HepG2 (cell line): ENCODE results near the gene BRCA1. TPM values are rescaled to one million over a fixed set of nuclear protein-coding genes. Genes with fewer than 3 reads are reported as not detected.

ENCODE experiments used
- EZH2 ChIP-seq: conservative IDR thresholded peaks from 2 replicates; pipeline ENCODE4 v1.6.1; 2012; ENCODE audit warnings: mild to moderate bottlenecking, low read depth, low read length, moderate library complexity
- HNF4A ChIP-seq: sonication (generic); formaldehyde crosslinking; IDR thresholded peaks from 2 replicates; pipeline ENCODE4 v1.4.0; 2020; ENCODE audit warnings: missing genetic modification reagents
- HNRNPUL1 ChIP-seq: fragments of 200-400 bp; formaldehyde crosslinking; IDR thresholded peaks from 2 replicates; pipeline ENCODE4 v1.6.1; 2017; ENCODE audit warnings: low read depth, mild to moderate bottlenecking, low read length, moderate library complexity
- ISL2 ChIP-seq: sonication (generic); formaldehyde crosslinking; IDR thresholded peaks from 2 replicates; pipeline ENCODE4 v1.5.0; 2020; ENCODE audit warnings: missing genetic modification reagents
- ISX ChIP-seq: sonication (generic); formaldehyde crosslinking; conservative IDR thresholded peaks from 2 replicates; pipeline ENCODE4 v1.5.0; 2020; ENCODE audit warnings: missing genetic modification reagents
- MED13 ChIP-seq: sonication (generic); formaldehyde crosslinking; IDR thresholded peaks from 2 replicates; pipeline ENCODE4 v1.5.0; 2020; ENCODE audit warnings: missing genetic modification reagents
- MEIS2 ChIP-seq: sonication (generic); formaldehyde crosslinking; IDR thresholded peaks from 2 replicates; pipeline ENCODE4 v1.9.0; 2021; ENCODE audit warnings: mild to moderate bottlenecking, missing genetic modification reagents
- MIER2 ChIP-seq: IDR thresholded peaks from 2 replicates; pipeline ENCODE4 v1.6.1; 2016; ENCODE audit warnings: missing biosample characterization, missing genetic modification reagents
- MXI1 ChIP-seq: IDR thresholded peaks from 3 replicates; pipeline ENCODE4 v1.6.1; 2012; ENCODE audit warnings: low read depth, low read length, inconsistent platforms, borderline replicate concordance
- PHF5A ChIP-seq: IDR thresholded peaks from one replicate; pipeline ENCODE4 v1.6.1; 2018; ENCODE audit warnings: low read depth, missing genetic modification reagents; ENCODE audit not compliant: unreplicated experiment
- TBL1XR1 ChIP-seq: fragments of 150-350 bp; IDR thresholded peaks from 2 replicates; pipeline ENCODE4 v1.6.1; 2014; ENCODE audit warnings: borderline replicate concordance, low read length; ENCODE audit not compliant: partially characterized antibody
- TCF12 ChIP-seq, 2 experiments: fragments of 450-650 bp in 1 of 2; sonication (generic) in 1 of 2; formaldehyde crosslinking in 1 of 2; IDR thresholded peaks; 2 replicates each; pipeline versions ENCODE4 v1.6.1 to v1.8.0; 2017 to 2022; ENCODE audit warnings: antibody characterized with exemption in 1 of 2, mild to moderate bottlenecking in 1 of 2, missing genetic modification reagents in 1 of 2, moderate library complexity in 1 of 2
- ZFP37 ChIP-seq: sonication (generic); formaldehyde crosslinking; IDR thresholded peaks from 2 replicates; pipeline ENCODE4 v1.4.0; 2020; ENCODE audit warnings: missing genetic modification reagents, borderline replicate concordance
- ZFY ChIP-seq: sonication (generic); formaldehyde crosslinking; IDR thresholded peaks from 2 replicates; pipeline ENCODE4 v1.4.0; 2020; ENCODE audit warnings: missing genetic modification reagents
- ZNF205 ChIP-seq: IDR thresholded peaks from 2 replicates; pipeline ENCODE4 v1.6.1; 2018; ENCODE audit warnings: missing biosample characterization, missing genetic modification reagents
- ZNF24 ChIP-seq: fragments of 450-650 bp; IDR thresholded peaks from 2 replicates; pipeline ENCODE4 v1.6.1; 2017; ENCODE audit warnings: antibody characterized with exemption, mild to moderate bottlenecking
- ZNF33A ChIP-seq: sonication (generic); formaldehyde crosslinking; IDR thresholded peaks from 2 replicates; pipeline ENCODE4 v1.5.1; 2020; ENCODE audit warnings: missing genetic modification reagents, mild to moderate bottlenecking, moderate library complexity, borderline replicate concordance
- ZNF44 ChIP-seq: sonication (generic); formaldehyde crosslinking; IDR thresholded peaks from 2 replicates; pipeline ENCODE4 v1.5.1; 2020; ENCODE audit warnings: mild to moderate bottlenecking, missing genetic modification reagents
- ZNF441 ChIP-seq: sonication (generic); formaldehyde crosslinking; IDR thresholded peaks from 2 replicates; pipeline ENCODE4 v1.7.0; 2021; ENCODE audit warnings: missing genetic modification reagents, borderline replicate concordance
- ZNF7 ChIP-seq: IDR thresholded peaks from 2 replicates; pipeline ENCODE4 v1.6.1; 2016; ENCODE audit warnings: missing biosample characterization, missing genetic modification reagents
- ZNF761 ChIP-seq: sonication (generic); formaldehyde crosslinking; conservative IDR thresholded peaks from 2 replicates; pipeline ENCODE4 v1.4.0; 2020; ENCODE audit warnings: mild to moderate bottlenecking, missing genetic modification reagents
- ZSCAN12 ChIP-seq: sonication (generic); formaldehyde crosslinking; IDR thresholded peaks from 2 replicates; pipeline ENCODE4 v1.9.0; 2021; ENCODE audit warnings: mild to moderate bottlenecking, missing genetic modification reagents
- ZZZ3 ChIP-seq: sonication (generic); formaldehyde crosslinking; IDR thresholded peaks from 2 replicates; pipeline ENCODE4 v1.4.0; 2020; ENCODE audit warnings: missing genetic modification reagents, mild to moderate bottlenecking, borderline replicate concordance
- polyA plus RNA-seq, 8 experiments: library from polyadenylated mRNA; depleted of rRNA in 3 of 8; stranded (reverse) in 7 of 8; unstranded in 1 of 8; fragments of >200 nt; fragmentation: Illumina TruSeq in 4 of 8; extraction: Trizol in 4 of 8; gene quantifications; 2 replicates each; pipeline versions ENCODE4 v1.2.1 to v1.2.3, GENCODE V29; 2011 to 2016; ENCODE audit warnings: low read depth in 4 of 8, missing spikeins in 1 of 8, mixed read lengths in 1 of 8; ENCODE audit not compliant: insufficient read depth in 1 of 8
- total RNA-seq, 5 experiments: library from RNA; depleted of rRNA; stranded (reverse); fragments of >200 nt; fragmentation: Illumina TruSeq; extraction: Trizol; gene quantifications; 2 replicates each; pipeline ENCODE4 v1.2.3, GENCODE V29; 2016; ENCODE audit warnings: low read depth in 1 of 5
- TF ChIP-seq, protein P1 (sequence below): sonication (generic); formaldehyde crosslinking; IDR thresholded peaks from 2 replicates; pipeline ENCODE4 v1.4.0; 2020; ENCODE audit warnings: missing genetic modification reagents, borderline replicate concordance

Gene BRCA1
- total and polyA plus RNA-seq, 2 of the 13 experiments (the other 11 are each of a cell fraction or from before 2014, with no cell fraction given): 13.3 to 37.5 TPM

DNA sequence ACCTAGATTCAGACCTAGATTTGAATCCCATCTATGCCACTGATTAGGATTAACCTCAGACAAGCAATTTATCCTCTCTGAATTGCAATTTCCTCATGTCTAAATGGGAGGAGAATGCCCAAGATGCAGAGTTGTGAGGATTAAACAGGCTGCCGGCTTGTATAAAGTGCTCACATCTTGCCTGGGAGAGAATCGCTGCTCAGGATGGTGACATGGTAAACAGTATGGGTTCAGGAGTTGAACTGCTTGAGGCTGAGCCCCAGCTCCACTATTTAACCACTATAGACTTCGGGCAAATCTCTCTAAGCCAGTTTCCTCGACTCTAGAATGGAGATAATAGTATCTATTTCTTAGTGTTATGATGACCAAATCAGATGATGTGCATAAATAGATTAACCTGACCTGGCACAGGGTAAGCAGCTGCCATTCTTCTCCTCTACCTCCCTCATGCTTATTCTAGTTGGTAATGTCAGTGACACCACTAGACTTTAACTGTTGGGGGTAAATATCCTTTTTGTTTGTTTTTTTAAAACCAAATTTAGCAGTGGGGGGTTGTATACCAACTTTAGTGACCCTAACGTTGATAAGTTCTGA is 127.7 kb downstream of the BRCA1 start (continued):
- TF ChIP-seq, protein P1, sequence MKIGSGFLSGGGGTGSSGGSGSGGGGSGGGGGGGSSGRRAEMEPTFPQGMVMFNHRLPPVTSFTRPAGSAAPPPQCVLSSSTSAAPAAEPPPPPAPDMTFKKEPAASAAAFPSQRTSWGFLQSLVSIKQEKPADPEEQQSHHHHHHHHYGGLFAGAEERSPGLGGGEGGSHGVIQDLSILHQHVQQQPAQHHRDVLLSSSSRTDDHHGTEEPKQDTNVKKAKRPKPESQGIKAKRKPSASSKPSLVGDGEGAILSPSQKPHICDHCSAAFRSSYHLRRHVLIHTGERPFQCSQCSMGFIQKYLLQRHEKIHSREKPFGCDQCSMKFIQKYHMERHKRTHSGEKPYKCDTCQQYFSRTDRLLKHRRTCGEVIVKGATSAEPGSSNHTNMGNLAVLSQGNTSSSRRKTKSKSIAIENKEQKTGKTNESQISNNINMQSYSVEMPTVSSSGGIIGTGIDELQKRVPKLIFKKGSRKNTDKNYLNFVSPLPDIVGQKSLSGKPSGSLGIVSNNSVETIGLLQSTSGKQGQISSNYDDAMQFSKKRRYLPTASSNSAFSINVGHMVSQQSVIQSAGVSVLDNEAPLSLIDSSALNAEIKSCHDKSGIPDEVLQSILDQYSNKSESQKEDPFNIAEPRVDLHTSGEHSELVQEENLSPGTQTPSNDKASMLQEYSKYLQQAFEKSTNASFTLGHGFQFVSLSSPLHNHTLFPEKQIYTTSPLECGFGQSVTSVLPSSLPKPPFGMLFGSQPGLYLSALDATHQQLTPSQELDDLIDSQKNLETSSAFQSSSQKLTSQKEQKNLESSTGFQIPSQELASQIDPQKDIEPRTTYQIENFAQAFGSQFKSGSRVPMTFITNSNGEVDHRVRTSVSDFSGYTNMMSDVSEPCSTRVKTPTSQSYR (CRISPR knock-in tag): no peak
- TF ChIP-seq EZH2 (no peak), ZNF761 (CRISPR knock-in tag) (no peak), ZSCAN12 (CRISPR knock-in tag) (0 out of 2 replicates have a peak, but pooled peaks have one; percentile 23), TCF12 (IDR thresholded peaks at IDR 0.05) (no peak), TCF12 (CRISPR knock-in tag; IDR thresholded peaks at IDR 0.05) (peak; percentile 42; the same call in 1 of the 2 replicates), ISL2 (CRISPR knock-in tag) (no peak), ZNF7 (peak; percentile 68), ISX (CRISPR knock-in tag) (0 out of 2 replicates have a peak, but pooled peaks have one; percentile 41), ZNF33A (CRISPR knock-in tag) (no peak), ZFY (CRISPR knock-in tag) (no peak), ZNF205 (CRISPR knock-in tag) (0 out of 2 replicates have a peak, but pooled peaks have one; percentile 56), ZNF24 (no peak), MIER2 (CRISPR knock-in tag) (0 out of 2 replicates have a peak, but pooled peaks have one; percentile 17), ZZZ3 (CRISPR knock-in tag) (0 out of 2 replicates have a peak, but pooled peaks have one; percentile 33), TBL1XR1 (no peak), MXI1 (0 out of 3 replicates have a peak, but pooled peaks have one; percentile 20), PHF5A (CRISPR knock-in tag) (no peak), ZNF44 (CRISPR knock-in tag) (no peak), HNRNPUL1 (no peak), ZNF441 (no peak), MEIS2 (0 out of 2 replicates have a peak, but pooled peaks have one; percentile 7), ZFP37 (CRISPR knock-in tag) (0 out of 2 replicates have a peak, but pooled peaks have one; percentile 14), MED13 (peak; percentile 21; the same call in 1 of the 2 replicates), HNF4A (CRISPR knock-in tag) (0 out of 2 replicates have a peak, but pooled peaks have one; percentile 20)
- TF ChIP-seq, all 625 proteins: peak for 21
